Measurements from ENCODE around the gene TMEM198. TPM values are rescaled to one million over a fixed set of nuclear protein-coding genes. Genes with fewer than 3 reads are reported as not detected.

The TMEM198 gene

GRCh38 chr2:219598308-219599078 is 54.7 kb downstream of the TMEM198 start:
- Histone ChIP-seq H2AK5ac (ENCODE audit: low read length, severe bottlenecking) (no peak overlapping the region), H3K4me3 (ENCODE audit: insufficient read depth in 1 of 2, low read depth in 1 of 2, low read length in 2 of 2) (peak overlapping the region; percentile 44 to 84), H3K27ac (ENCODE audit: low read length, poor library complexity, severe bottlenecking) (peak overlapping the region; percentile 1), H2BK15ac (ENCODE audit: low read depth, poor library complexity, severe bottlenecking) (no peak overlapping the region), H3K4ac (ENCODE audit: low read depth in 1 of 2, low read length in 2 of 2) (peak overlapping the region in 1 of 2 experiments; percentile 79), H2BK5ac (ENCODE audit: low read depth, low read length, poor library complexity, severe bottlenecking) (no peak overlapping the region), H3K79me1 (replicated peaks; ENCODE audit: low read length, poor library complexity, severe bottlenecking) (peaks cover 15% of the 10 kb centered on the region), H2AFZ (ENCODE audit: low read depth, low read length) (peak overlapping the region; percentile 65), H3K4me1 (ENCODE audit: control insufficient read depth, insufficient read depth, low read depth, low read length) (peaks cover 4% of the 10 kb centered on the region), H3K14ac (ENCODE audit: low read length in 2 of 2) (no peak overlapping the region), H2BK120ac (ENCODE audit: low read depth, low read length) (no peak overlapping the region), H3K18ac (ENCODE audit: low read depth in 1 of 2, low read length in 2 of 2) (peak overlapping the region; percentile 23 to 67), H3K4me2 (ENCODE audit: low read length, poor library complexity, severe bottlenecking) (peak overlapping the region; percentile 36), H3K27me3 (ENCODE audit: control insufficient read depth in 1 of 2, insufficient read depth in 1 of 2, low read length in 2 of 2) (no peaks in the 10 kb centered on the region), H2BK12ac (ENCODE audit: low read length in 2 of 2) (no peak overlapping the region), H4K8ac (ENCODE audit: low read length) (peak overlapping the region; percentile 69), H3K36me3 (ENCODE audit: control insufficient read depth in 1 of 2, insufficient read depth in 2 of 2, low read depth in 1 of 2, low read length in 2 of 2) (peaks cover 18 to 23% of the 10 kb centered on the region in 2 experiments), H3K9ac (ENCODE audit: low read length) (peak overlapping the region; percentile 98), H3K9me3 (ENCODE audit: control insufficient read depth, low read length) (no peaks in the 10 kb centered on the region), H3K23ac (ENCODE audit: low read length in 2 of 2) (no peak overlapping the region), H4K91ac (ENCODE audit: low read length) (peak overlapping the region; percentile 5)
- no peak for DNase-seq
- 54% methylated on average over 9 of the region's 9 CpGs for WGBS

Small RNAs within 50 kb of the gene (small RNA-seq; reads per million reads assigned to genes)
- gene MIR3132 (ENCODE audit: low read depth) (not detected), gene RN7SKP213 (ENCODE audit: low read depth) (not detected)

Measured in mesenchymal stem cell (in vitro differentiated cells and primary cell).